Inferior parietal cortex (tissue), 1 donor: ENCODE results near the gene MEGF6.
"Not testable (repeated sequence)": the region's sequence is repeated elsewhere in the genome, so short reads cannot be mapped to it uniquely, and the experiment has no call there.

Source experiments
- DNase-seq: peaks from one replicate; pipeline ENCODE4 v3.0.0-alpha.2; 2016; ENCODE audit errors: extremely low spot score

Gene MEGF6

GRCh38 chr1:3575515-3575914 lies 35.8 kb downstream of the MEGF6 start:
- DNase-seq: not testable (repeated sequence)

- DNase-seq: no peak
These were observed 37.8 kb downstream of the MEGF6 start for GRCh38 chr1:3573500-3573899.

GRCh38 chr1:3572638-3573037 lies 38.7 kb downstream of the MEGF6 start:
- DNase-seq: not testable (repeated sequence)

GRCh38 chr1:3571263-3571662 lies 40.0 kb downstream of the MEGF6 start:
- DNase-seq: no peak

GRCh38 chr1:3570066-3570986 lies 41.0 kb downstream of the MEGF6 start:
- DNase-seq: no peak

- no peak for DNase-seq
These were observed 41.9 kb downstream of the MEGF6 start for GRCh38 chr1:3569436-3569835.

GRCh38 chr1:3568815-3569435 lies 42.4 kb downstream of the MEGF6 start:
- DNase-seq: no peak

GRCh38 chr1:3566951-3567804 lies 44.1 kb downstream of the MEGF6 start:
- no peak for DNase-seq

GRCh38 chr1:3566003-3566885 lies 45.1 kb downstream of the MEGF6 start:
- DNase-seq: no peak

- no peak for DNase-seq
These were observed 46.1 kb downstream of the MEGF6 start for GRCh38 chr1:3564921-3565831.

- DNase-seq: no peak
These were observed 47.7 kb downstream of the MEGF6 start for GRCh38 chr1:3563610-3564009.

- no peak for DNase-seq
These were observed 48.2 kb downstream of the MEGF6 start for GRCh38 chr1:3563125-3563524.

- no peak for DNase-seq
These were observed 48.6 kb downstream of the MEGF6 start for GRCh38 chr1:3562712-3563111.

- DNase-seq: no peak
These were observed 49.6 kb downstream of the MEGF6 start for GRCh38 chr1:3561702-3562101.

- DNase-seq: no peak
These were observed 50.3 kb downstream of the MEGF6 start for GRCh38 chr1:3560981-3561380.

GRCh38 chr1:3560251-3560871 lies 50.9 kb downstream of the MEGF6 start:
- DNase-seq: no peak

GRCh38 chr1:3558036-3558726 lies 53.1 kb downstream of the MEGF6 start:
- DNase-seq: no peak

GRCh38 chr1:3557366-3557765 lies 53.9 kb downstream of the MEGF6 start:
- DNase-seq: no peak

GRCh38 chr1:3556336-3556735 lies 55.0 kb downstream of the MEGF6 start:
- DNase-seq: no peak
